Activated CD8-positive, alpha-beta memory T cell treated with anti-CD3 and anti-CD28 coated beads for 4 hours (primary cell): ENCODE measurements around the gene NPPB.

ENCODE experiments used
- DNase-seq, 2 donors: peaks; one replicate each; pipeline ENCODE4 v3.0.0-alpha.2; 2020; ENCODE audit warnings: low read depth in 2 of 2

NPPB gene

GRCh38 chr1:11833497-11833896 is 25.2 kb downstream of the NPPB start:
- no peak for DNase-seq

- no peak for DNase-seq
These were observed 26.6 kb downstream of the NPPB start for GRCh38 chr1:11831945-11832725.

GRCh38 chr1:11828511-11828910 is 30.2 kb downstream of the NPPB start:
- no peak for DNase-seq

- no peak for DNase-seq
These were observed 31.8 kb downstream of the NPPB start for GRCh38 chr1:11826946-11827345.

- DNase-seq = no peak
These were observed 33.6 kb downstream of the NPPB start for GRCh38 chr1:11825131-11825530.

GRCh38 chr1:11823366-11824137 is 35.2 kb downstream of the NPPB start:
- no peak for DNase-seq

GRCh38 chr1:11822091-11822490 is 36.7 kb downstream of the NPPB start:
- DNase-seq = no peak

GRCh38 chr1:11817192-11817591 is 41.6 kb downstream of the NPPB start:
- DNase-seq = no peak

GRCh38 chr1:11813021-11813420 is 45.7 kb downstream of the NPPB start:
- no peak for DNase-seq
